Astrocyte (in vitro differentiated cells and primary cell): ENCODE measurements around the gene MYH7B. TPM values are rescaled to one million over a fixed set of nuclear protein-coding genes. Genes with fewer than 3 reads are reported as not detected.

Experiments used
- DNase-seq: peaks from one replicate; pipeline ENCODE4 v3.0.0-alpha.2; 2010; ENCODE audit warnings: low read depth
- FAIRE-seq: peaks from 2 replicates; lab custom pipeline; 2011; peaks lifted over from hg19 to GRCh38; lab: Jason Lieb, UNC
- H2AFZ ChIP-seq: 2 replicates; pipeline ENCODE4 v1.6.0; 2012; ENCODE audit warnings: low read depth, low read length, inconsistent platforms
- H3K27ac ChIP-seq: 2 replicates; pipeline ENCODE4 v1.5.1; 2011; ENCODE audit warnings: low read depth, low read length, inconsistent platforms
- H3K27me3 ChIP-seq: 2 replicates; pipeline ENCODE4 v1.6.0; 2011; ENCODE audit warnings: low read length, inconsistent platforms; ENCODE audit not compliant: insufficient read depth
- H3K36me3 ChIP-seq: 2 replicates; pipeline ENCODE4 v1.5.1; 2011; ENCODE audit warnings: low read length, inconsistent platforms; ENCODE audit not compliant: insufficient read depth
- H3K4me1 ChIP-seq: 2 replicates; pipeline ENCODE4 v1.5.1; 2011; ENCODE audit warnings: low read length, inconsistent platforms; ENCODE audit not compliant: insufficient read depth
- H3K4me2 ChIP-seq: 2 replicates; pipeline ENCODE4 v1.6.0; 2012; ENCODE audit warnings: low read length, inconsistent platforms
- H3K4me3 ChIP-seq: 2 replicates; pipeline ENCODE4 v1.5.1; 2011; ENCODE audit warnings: low read depth, mild to moderate bottlenecking, low read length, inconsistent platforms; ENCODE audit not compliant: insufficient read depth
- H3K79me2 ChIP-seq: 2 replicates; pipeline ENCODE4 v1.6.0; 2012; ENCODE audit warnings: mild to moderate bottlenecking, low read length, inconsistent platforms; ENCODE audit not compliant: insufficient read depth
- H3K9ac ChIP-seq: 2 replicates; pipeline ENCODE4 v1.6.0; 2012; ENCODE audit warnings: mild to moderate bottlenecking, low read length, inconsistent platforms
- H3K9me3 ChIP-seq: 2 replicates; pipeline ENCODE4 v1.5.1; 2012; ENCODE audit warnings: low read depth, mild to moderate bottlenecking, low read length, inconsistent platforms; ENCODE audit not compliant: insufficient read depth
- H4K20me1 ChIP-seq: 2 replicates; pipeline ENCODE4 v1.6.0; 2012; ENCODE audit warnings: low read length, inconsistent platforms; ENCODE audit not compliant: insufficient read depth
- H3K27ac Mint-ChIP-seq: one replicate; pipeline ENCODE4 v1.8.0; 2021; ENCODE audit warnings: mild to moderate bottlenecking, mixed read lengths; ENCODE audit not compliant: unreplicated experiment
- H3K27me3 Mint-ChIP-seq: one replicate; pipeline ENCODE4 v1.8.0; 2021; ENCODE audit warnings: low read depth, mixed read lengths; ENCODE audit not compliant: unreplicated experiment
- H3K36me3 Mint-ChIP-seq: one replicate; pipeline ENCODE4 v1.8.0; 2021; ENCODE audit warnings: low read depth, mixed read lengths; ENCODE audit not compliant: unreplicated experiment
- H3K4me1 Mint-ChIP-seq: one replicate; pipeline ENCODE4 v1.8.0; 2021; ENCODE audit warnings: low read depth, mixed read lengths; ENCODE audit not compliant: unreplicated experiment
- H3K4me3 Mint-ChIP-seq: one replicate; pipeline ENCODE4 v1.8.0; 2021; ENCODE audit warnings: mild to moderate bottlenecking, moderate library complexity, mixed read lengths; ENCODE audit not compliant: unreplicated experiment
- H3K9me3 Mint-ChIP-seq: one replicate; pipeline ENCODE4 v1.8.0; 2021; ENCODE audit warnings: mild to moderate bottlenecking, mixed read lengths; ENCODE audit not compliant: unreplicated experiment
- EZH2 ChIP-seq: IDR thresholded peaks from 2 replicates; pipeline ENCODE4 v1.6.1; 2012; ENCODE audit warnings: mild to moderate bottlenecking, low read length, inconsistent platforms; ENCODE audit not compliant: insufficient read depth
- total RNA-seq: library from RNA; stranded (reverse); gene quantifications from 2 replicates; pipeline ENCODE4 v1.2.1, GENCODE V29; 2021
- TF ChIP-seq, protein P1 (sequence below): IDR thresholded peaks from 2 replicates; pipeline ENCODE4 v1.5.1; 2011; ENCODE audit warnings: low read depth, mild to moderate bottlenecking, inconsistent platforms, low read length, moderate library complexity; ENCODE audit not compliant: insufficient read depth

MYH7B gene
- total RNA-seq, 1 donor from 2014 or later = 0.11 TPM

DNA sequence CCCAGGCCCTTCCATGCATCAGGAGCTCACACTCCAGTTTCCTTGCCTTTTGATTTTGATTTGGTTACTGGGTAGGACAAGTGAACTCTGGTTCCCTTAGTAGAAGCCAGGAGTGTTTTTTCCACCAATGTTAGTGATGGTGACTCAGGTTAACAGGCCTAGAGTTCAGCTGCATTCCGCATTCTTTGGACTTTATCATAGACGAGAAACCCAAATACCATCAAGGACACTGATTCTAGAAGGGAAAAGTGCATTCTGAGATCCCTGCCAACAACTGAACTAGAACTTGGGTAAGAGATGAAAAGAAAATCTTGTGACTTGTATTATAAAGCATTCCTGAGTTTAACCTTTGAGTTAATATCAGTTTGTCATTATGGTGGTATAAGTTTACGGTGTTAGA is 9.0 kb upstream of the MYH7B start:
- no peak overlapping the region for H2AFZ ChIP-seq
- no peak overlapping the region for H3K27ac ChIP-seq
- Mint-ChIP-seq H3K36me3 (peaks cover 18% of the 10 kb centered on the region), H3K27me3 (no peaks in the 10 kb centered on the region), H3K27ac (no peak overlapping the region), H3K9me3 (no peaks in the 10 kb centered on the region), H3K4me3 (no peak overlapping the region), H3K4me1 (peaks cover 20% of the 10 kb centered on the region)
- H3K9me3 ChIP-seq = no peaks in the 10 kb centered on the region
- no peak overlapping the region for H3K4me2 ChIP-seq
- TF ChIP-seq EZH2 = no peak
- TF ChIP-seq, protein P1, sequence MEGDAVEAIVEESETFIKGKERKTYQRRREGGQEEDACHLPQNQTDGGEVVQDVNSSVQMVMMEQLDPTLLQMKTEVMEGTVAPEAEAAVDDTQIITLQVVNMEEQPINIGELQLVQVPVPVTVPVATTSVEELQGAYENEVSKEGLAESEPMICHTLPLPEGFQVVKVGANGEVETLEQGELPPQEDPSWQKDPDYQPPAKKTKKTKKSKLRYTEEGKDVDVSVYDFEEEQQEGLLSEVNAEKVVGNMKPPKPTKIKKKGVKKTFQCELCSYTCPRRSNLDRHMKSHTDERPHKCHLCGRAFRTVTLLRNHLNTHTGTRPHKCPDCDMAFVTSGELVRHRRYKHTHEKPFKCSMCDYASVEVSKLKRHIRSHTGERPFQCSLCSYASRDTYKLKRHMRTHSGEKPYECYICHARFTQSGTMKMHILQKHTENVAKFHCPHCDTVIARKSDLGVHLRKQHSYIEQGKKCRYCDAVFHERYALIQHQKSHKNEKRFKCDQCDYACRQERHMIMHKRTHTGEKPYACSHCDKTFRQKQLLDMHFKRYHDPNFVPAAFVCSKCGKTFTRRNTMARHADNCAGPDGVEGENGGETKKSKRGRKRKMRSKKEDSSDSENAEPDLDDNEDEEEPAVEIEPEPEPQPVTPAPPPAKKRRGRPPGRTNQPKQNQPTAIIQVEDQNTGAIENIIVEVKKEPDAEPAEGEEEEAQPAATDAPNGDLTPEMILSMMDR = no peak
- no peaks in the 10 kb centered on the region for H3K27me3 ChIP-seq
- no peak overlapping the region for H3K9ac ChIP-seq
- DNase-seq (peak; percentile 57), FAIRE-seq (no peak)
- no peak overlapping the region for H3K4me3 ChIP-seq
- peaks cover 35% of the 10 kb centered on the region for H3K36me3 ChIP-seq
- no peaks in the 10 kb centered on the region for H4K20me1 ChIP-seq
- peaks cover 6% of the 10 kb centered on the region for H3K4me1 ChIP-seq
- H3K79me2 ChIP-seq = no peaks in the 10 kb centered on the region

DNA sequence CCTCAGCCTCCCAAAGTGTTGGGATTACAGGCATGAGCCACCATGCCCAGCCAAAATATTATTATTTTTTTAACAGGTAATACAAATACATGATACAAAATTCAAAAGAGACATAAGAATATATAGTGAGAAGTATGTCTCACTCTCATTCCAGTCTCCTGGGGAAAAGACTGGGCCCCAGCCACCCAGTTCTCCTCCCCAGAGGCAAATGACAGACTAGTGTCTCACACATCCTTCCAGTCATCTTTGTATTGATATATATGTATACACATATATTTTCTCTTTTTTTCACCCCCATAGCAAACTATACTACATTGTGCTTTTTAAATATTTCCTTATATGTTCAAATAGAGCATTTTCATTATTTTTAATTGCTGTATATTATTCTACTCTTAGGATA is 8.3 kb upstream of the MYH7B start:
- TF ChIP-seq, protein P1 = no peak
- TF ChIP-seq EZH2 = no peak
- H3K4me3 Mint-ChIP-seq = no peak overlapping the region
- Histone ChIP-seq H3K27me3 (no peaks in the 10 kb centered on the region), H3K79me2 (no peaks in the 10 kb centered on the region), H2AFZ (no peak overlapping the region), H3K4me2 (no peak overlapping the region), H4K20me1 (no peaks in the 10 kb centered on the region), H3K27ac (no peak overlapping the region), H3K9ac (no peak overlapping the region), H3K4me3 (no peak overlapping the region), H3K9me3 (no peaks in the 10 kb centered on the region), H3K4me1 (peaks cover 9% of the 10 kb centered on the region), H3K36me3 (peaks cover 33% of the 10 kb centered on the region)
- no peak for DNase-seq
- H3K36me3 Mint-ChIP-seq = peaks cover 16% of the 10 kb centered on the region
- no peaks in the 10 kb centered on the region for H3K27me3 Mint-ChIP-seq
- peaks cover 20% of the 10 kb centered on the region for H3K4me1 Mint-ChIP-seq
- H3K27ac Mint-ChIP-seq = no peak overlapping the region
- H3K9me3 Mint-ChIP-seq = no peaks in the 10 kb centered on the region
- no peak for FAIRE-seq

DNA sequence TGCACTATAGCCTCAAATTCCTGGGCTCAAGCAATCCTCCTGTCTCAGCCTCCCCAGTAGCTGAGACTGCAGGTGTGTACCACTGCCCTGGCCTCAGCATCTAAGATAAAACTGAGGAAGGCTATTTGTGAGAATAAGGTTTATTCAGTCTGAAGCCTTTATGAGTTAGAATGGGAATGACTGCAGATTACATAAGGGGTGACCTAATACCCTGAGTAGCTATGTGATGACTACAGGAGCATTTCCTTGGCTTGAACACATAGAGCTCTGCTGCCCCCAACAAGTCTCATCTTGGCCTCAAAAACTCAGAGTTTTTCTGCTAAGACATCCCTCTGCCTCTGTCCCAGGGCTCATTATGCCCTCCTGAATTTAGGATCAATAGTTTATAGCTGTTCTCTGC is 7.6 kb upstream of the MYH7B start:
- Histone ChIP-seq H3K36me3 (peaks cover 27% of the 10 kb centered on the region), H3K27me3 (no peaks in the 10 kb centered on the region), H3K27ac (no peak overlapping the region), H3K4me1 (peaks cover 15% of the 10 kb centered on the region), H3K9me3 (no peaks in the 10 kb centered on the region), H4K20me1 (no peaks in the 10 kb centered on the region), H3K4me3 (no peak overlapping the region), H3K79me2 (no peaks in the 10 kb centered on the region), H2AFZ (no peak overlapping the region), H3K4me2 (no peak overlapping the region), H3K9ac (no peak overlapping the region)
- Mint-ChIP-seq H3K9me3 (no peaks in the 10 kb centered on the region), H3K27ac (peak overlapping the region; percentile 77), H3K27me3 (no peaks in the 10 kb centered on the region), H3K4me1 (peaks cover 25% of the 10 kb centered on the region), H3K36me3 (peaks cover 12% of the 10 kb centered on the region), H3K4me3 (no peak overlapping the region)
- TF ChIP-seq EZH2 = no peak
- TF ChIP-seq, protein P1 = no peak
- DNase-seq (peak; percentile 72), FAIRE-seq (peak; percentile 50)
